ENCODE measurements around the gene EDN1.

The EDN1 gene

GRCh38 chr6:12289933-12290820 lies at the start of gene EDN1:
TSS of gene EDN1 (plus strand) at chr6:12290361. CDS start at chr6:12290630, 269 bp downstream.
- peak; percentile 24 to 29 for DNase-seq

- no peak for DNase-seq
Measured at GRCh38 chr6:12241493-12242175, 48.5 kb upstream of the EDN1 start.

- DNase-seq: no peak
Measured at GRCh38 chr6:12243169-12243568, 47.0 kb upstream of the EDN1 start.

GRCh38 chr6:12245360-12245759 lies 44.8 kb upstream of the EDN1 start:
- no peak for DNase-seq

- DNase-seq: no peak
Measured at GRCh38 chr6:12245763-12246718, 44.1 kb upstream of the EDN1 start.

- DNase-seq: no peak
Measured at GRCh38 chr6:12246900-12247299, 43.3 kb upstream of the EDN1 start.

GRCh38 chr6:12249541-12250382 lies 40.4 kb upstream of the EDN1 start:
- no peak for DNase-seq

- no peak for DNase-seq
Measured at GRCh38 chr6:12250383-12250770, 39.8 kb upstream of the EDN1 start.

- no peak for DNase-seq
Measured at GRCh38 chr6:12254210-12254609, 36.0 kb upstream of the EDN1 start.

GRCh38 chr6:12258191-12258590 lies 32.0 kb upstream of the EDN1 start:
- no peak for DNase-seq

GRCh38 chr6:12258591-12259075 lies 31.5 kb upstream of the EDN1 start:
- no peak for DNase-seq

GRCh38 chr6:12260458-12261093 lies 29.6 kb upstream of the EDN1 start:
- DNase-seq: no peak

- DNase-seq: no peak
Measured at GRCh38 chr6:12261502-12261901, 28.7 kb upstream of the EDN1 start.

GRCh38 chr6:12262236-12263061 lies 27.7 kb upstream of the EDN1 start:
- DNase-seq: no peak

GRCh38 chr6:12263403-12263802 lies 26.8 kb upstream of the EDN1 start:
- no peak for DNase-seq

- no peak for DNase-seq
Measured at GRCh38 chr6:12264671-12265070, 25.5 kb upstream of the EDN1 start.

GRCh38 chr6:12265296-12265695 lies 24.9 kb upstream of the EDN1 start:
- DNase-seq: no peak

- DNase-seq: no peak
Measured at GRCh38 chr6:12265791-12266190, 24.4 kb upstream of the EDN1 start.

- no peak for DNase-seq
Measured at GRCh38 chr6:12266571-12266970, 23.6 kb upstream of the EDN1 start.

- DNase-seq: no peak
Measured at GRCh38 chr6:12269110-12269509, 21.1 kb upstream of the EDN1 start.

Data from activated CD4-positive, alpha-beta T cell treated with anti-CD3 and anti-CD28 coated beads, Interleukin-2, amount 50 U/mL, for 4 hours (primary cell).